ENCODE measurements around the gene PLP2. TPM values are rescaled to one million over a fixed set of nuclear protein-coding genes. Genes with fewer than 3 reads are reported as not detected.

Gene PLP2
- polyA plus RNA-seq, 3 donors = 280 to 374 (median 330) TPM

- WGBS (ENCODE audit: insufficient coverage) = 0% methylated on average over 31 of the region's 69 CpGs
- H3K79me2 ChIP-seq (ENCODE audit: insufficient read depth, low read length) = peaks cover 13% of the 10 kb centered on the region
- peak; percentile 67 for TF ChIP-seq CTCF (IDR thresholded peaks at IDR 0.05)
- peak overlapping the region; percentile 42 to 70 (median 49) for H3K4me3 ChIP-seq (replicated peaks in 1 of 3; ENCODE audit: low read depth in 2 of 3, low read length in 3 of 3)
- H3K9me3 Mint-ChIP-seq = peaks cover 0 to 30% (median 8%) of the 10 kb centered on the region in 7 donors
- H3K27ac Mint-ChIP-seq = peak overlapping the region; percentile 94 to 99 (median 98)
- H3K27me3 ChIP-seq (ENCODE audit: control insufficient read depth in 2 of 2, insufficient read depth in 2 of 2, low read length in 2 of 2) = no peaks in the 10 kb centered on the region
- peaks cover 42 to 47% of the 10 kb centered on the region in 2 donors for H3K4me1 ChIP-seq (ENCODE audit: control insufficient read depth in 1 of 2, insufficient read depth in 2 of 2, low read length in 2 of 2)
- H3K9me3 ChIP-seq (replicated peaks in 1 of 2; ENCODE audit: control insufficient read depth in 1 of 2, insufficient read depth in 1 of 2, low read length in 2 of 2) = no peaks in the 10 kb centered on the region
- peak overlapping the region; percentile 62 for H3K4me2 ChIP-seq (replicated peaks; ENCODE audit: extremely low read depth, low read length, poor library complexity, severe bottlenecking)
- peak overlapping the region; percentile 77 for H2AFZ ChIP-seq (ENCODE audit: insufficient read depth, low read depth, low read length, poor library complexity, severe bottlenecking)
- intact Hi-C loops (cut with micrococcal nuclease) = loop anchor here (1.0 to 5.0 kb wide), 2 partner anchors 9 to 41 kb away; partner anchors contain the start of gene GPKOW (in 2 of the 2)
- no peaks in the 10 kb centered on the region for H4K20me1 ChIP-seq (ENCODE audit: insufficient read depth, low read length)
- peak overlapping the region; percentile 57 for H3K9ac ChIP-seq (ENCODE audit: insufficient read depth, low read length, poor library complexity, severe bottlenecking)
- no peaks in the 10 kb centered on the region for H3K36me3 Mint-ChIP-seq
- H3K4me3 Mint-ChIP-seq = peak overlapping the region; percentile 79 to 82
- H3K27me3 Mint-ChIP-seq (ENCODE audit: low read depth in 3 of 3) = peaks cover 0 to 4% (median 0%) of the 10 kb centered on the region in 3 donors
- H3K36me3 ChIP-seq (replicated peaks in 1 of 2; ENCODE audit: control insufficient read depth in 1 of 2, insufficient read depth in 2 of 2, low read length in 2 of 2) = no peaks in the 10 kb centered on the region
- H3K27ac ChIP-seq (ENCODE audit: low read depth in 1 of 2, low read length in 2 of 2) = peak overlapping the region; percentile 81 to 88
- peaks cover 40% of the 10 kb centered on the region for H3K4me1 Mint-ChIP-seq
- DNase-seq = peak; percentile 77 to 86 (median 85)
These were observed 7.9 kb upstream of the PLP2 start for GRCh38 chrX:49163555-49164419.

GRCh38 chrX:49164589-49165360 lies 6.9 kb upstream of the PLP2 start:
- Histone ChIP-seq H3K27me3 (ENCODE audit: control insufficient read depth in 2 of 2, insufficient read depth in 2 of 2, low read length in 2 of 2) (no peaks in the 10 kb centered on the region), H3K4me2 (replicated peaks; ENCODE audit: extremely low read depth, low read length, poor library complexity, severe bottlenecking) (peak overlapping the region; percentile 76), H3K79me2 (ENCODE audit: insufficient read depth, low read length) (peaks cover 13% of the 10 kb centered on the region), H2AFZ (ENCODE audit: insufficient read depth, low read depth, low read length, poor library complexity, severe bottlenecking) (no peak overlapping the region), H3K4me1 (ENCODE audit: control insufficient read depth in 1 of 2, insufficient read depth in 2 of 2, low read length in 2 of 2) (peaks cover 52 to 56% of the 10 kb centered on the region in 2 donors), H3K9ac (ENCODE audit: insufficient read depth, low read length, poor library complexity, severe bottlenecking) (no peak overlapping the region), H3K4me3 (replicated peaks in 1 of 3; ENCODE audit: low read depth in 2 of 3, low read length in 3 of 3) (peak overlapping the region in 1 of 3 experiments; percentile 69), H3K36me3 (replicated peaks in 1 of 2; ENCODE audit: control insufficient read depth in 1 of 2, insufficient read depth in 2 of 2, low read length in 2 of 2) (no peaks in the 10 kb centered on the region), H4K20me1 (ENCODE audit: insufficient read depth, low read length) (no peaks in the 10 kb centered on the region), H3K9me3 (replicated peaks in 1 of 2; ENCODE audit: control insufficient read depth in 1 of 2, insufficient read depth in 1 of 2, low read length in 2 of 2) (no peaks in the 10 kb centered on the region), H3K27ac (ENCODE audit: low read depth in 1 of 2, low read length in 2 of 2) (peak overlapping the region in 1 of 2 donors; percentile 81)
- WGBS (ENCODE audit: insufficient coverage) = 94% methylated on average over 12 of the region's 31 CpGs
- peaks cover 0 to 4% (median 0%) of the 10 kb centered on the region in 3 donors for H3K27me3 Mint-ChIP-seq (ENCODE audit: low read depth in 3 of 3)
- intact Hi-C loops (cut with micrococcal nuclease) = loop anchor here (1.0 to 5.0 kb wide), 2 partner anchors 8 to 42 kb away; partner anchors contain the start of gene GPKOW (in 2 of the 2)
- no peak for DNase-seq
- peaks cover 50% of the 10 kb centered on the region for H3K4me1 Mint-ChIP-seq
- H3K36me3 Mint-ChIP-seq = no peaks in the 10 kb centered on the region
- peaks cover 0 to 31% (median 8%) of the 10 kb centered on the region in 7 donors for H3K9me3 Mint-ChIP-seq
- TF ChIP-seq CTCF (IDR thresholded peaks at IDR 0.05) = no peak
- no peak overlapping the region for H3K4me3 Mint-ChIP-seq
- peak overlapping the region; percentile 46 to 99 (median 98) for H3K27ac Mint-ChIP-seq

Data from CD14-positive monocyte (primary cell).